ENCODE data around the gene RAB40B. TPM values are rescaled to one million over a fixed set of nuclear protein-coding genes. Genes with fewer than 3 reads are reported as not detected.

RAB40B gene
- polyA plus RNA-seq, 1 donor from 2014 or later = 1.9 TPM

DNA sequence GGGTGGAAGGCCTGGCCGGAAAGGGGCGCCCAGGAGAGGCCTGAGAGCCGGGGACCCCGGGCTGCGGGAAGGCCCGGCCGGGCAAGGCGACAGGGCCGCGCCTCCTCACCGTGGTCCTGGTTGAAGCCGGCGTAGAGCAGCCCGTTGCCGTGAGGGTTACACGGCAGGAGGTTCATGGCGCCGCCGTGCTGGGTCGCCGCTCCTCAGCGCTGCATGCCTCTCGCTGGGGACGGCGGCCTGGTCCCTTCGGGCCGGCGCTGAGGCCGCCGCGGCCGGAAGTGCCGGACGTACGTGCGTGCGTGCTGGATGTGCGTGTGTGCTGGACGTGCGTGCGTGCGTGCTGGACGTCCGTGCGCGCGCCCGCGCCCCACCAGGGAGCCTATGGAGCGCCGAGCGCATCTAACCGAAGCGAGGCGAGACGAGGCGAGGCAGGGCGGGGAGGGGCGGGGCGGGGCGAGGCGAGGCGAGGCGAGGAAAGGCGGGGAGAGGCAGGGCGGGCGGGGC, 50.3 kb downstream of the RAB40B start, which contains the start of gene WDR45B:
Gene WDR45B, minus strand, starts transcription at position 280 of the 504 bp plus-strand sequence. Its CDS starts 104 bp downstream, at position 176.
- peak within 1 kb of the TSS; percentile 86 to 94 (median 92) for H3K4me3 Mint-ChIP-seq
- H3K4me1 Mint-ChIP-seq = peaks cover 5 to 12% (median 10%) of the 10 kb centered on the region in 3 donors
- H3K27me3 Mint-ChIP-seq = no peaks in the 10 kb centered on the region
- H3K36me3 Mint-ChIP-seq = peaks cover 2% of the 10 kb centered on the region
- peak within 1 kb of the TSS in 2 of 3 donors; percentile 86 to 95 for H3K27ac Mint-ChIP-seq
- no peaks in the 10 kb centered on the region for H3K9me3 Mint-ChIP-seq

DNA sequence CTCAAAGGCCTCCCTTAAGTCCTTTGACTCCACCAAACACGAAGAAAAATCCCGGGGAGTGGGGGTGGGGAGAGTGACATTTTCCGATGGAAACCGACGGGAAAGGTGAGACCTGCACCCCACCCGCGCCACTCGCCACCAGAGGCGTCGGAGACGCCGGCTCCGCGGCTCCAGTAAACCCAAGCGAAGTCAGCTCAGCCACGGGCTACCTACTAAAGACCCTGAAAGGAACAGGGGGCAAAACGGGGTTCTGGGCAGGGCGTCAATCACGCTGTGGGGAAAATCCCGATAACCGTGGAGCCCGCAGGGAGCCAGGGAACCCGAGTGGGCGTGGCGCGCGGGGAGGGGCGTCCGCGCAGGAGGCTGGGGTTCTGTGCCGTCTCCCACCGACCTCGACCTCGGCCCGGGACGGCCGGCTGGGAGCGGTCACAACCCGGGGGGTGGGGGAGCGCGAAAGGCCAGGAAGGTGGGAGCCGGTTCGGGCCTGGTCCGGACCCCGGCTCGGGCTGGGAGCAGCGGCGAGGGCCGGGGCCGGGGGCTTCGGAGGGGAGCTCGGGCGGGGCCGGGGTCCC, 50.8 kb downstream of the RAB40B start:
- Mint-ChIP-seq H3K36me3 (peaks cover 2% of the 10 kb centered on the region), H3K9me3 (no peaks in the 10 kb centered on the region), H3K27me3 (no peaks in the 10 kb centered on the region), H3K4me1 (peaks cover 5 to 12% (median 10%) of the 10 kb centered on the region in 3 donors), H3K4me3 (peak overlapping the region; percentile 86 to 94 (median 89)), H3K27ac (peak overlapping the region in 2 of 3 donors; percentile 86 to 95)

DNA sequence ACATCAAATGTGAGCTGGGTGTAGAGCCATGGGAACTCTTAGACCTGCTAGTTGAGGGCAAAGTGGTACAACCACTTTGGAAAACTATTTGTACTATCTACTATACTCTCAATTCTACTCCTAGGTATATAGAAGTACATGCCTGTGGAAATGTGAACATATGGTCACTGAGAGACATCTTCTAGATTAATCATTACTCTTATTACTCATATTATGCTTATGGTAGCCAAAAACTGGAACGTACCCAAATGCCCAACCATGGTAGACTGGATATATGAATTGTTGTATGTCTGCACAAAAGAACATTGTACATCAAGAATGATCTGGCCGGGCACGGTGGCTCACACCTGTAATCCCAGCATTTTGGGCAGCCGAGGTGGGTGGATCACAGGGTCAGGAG, 53.0 kb downstream of the RAB40B start:
- H3K4me1 Mint-ChIP-seq = peaks cover 5 to 12% (median 9%) of the 10 kb centered on the region in 3 donors
- H3K27me3 Mint-ChIP-seq = no peaks in the 10 kb centered on the region
- H3K9me3 Mint-ChIP-seq = no peaks in the 10 kb centered on the region
- peak overlapping the region in 3 of 4 donors; percentile 76 to 94 (median 87) for H3K4me3 Mint-ChIP-seq
- H3K27ac Mint-ChIP-seq = peak overlapping the region in 2 of 3 donors; percentile 64 to 95
- peaks cover 2% of the 10 kb centered on the region for H3K36me3 Mint-ChIP-seq

DNA sequence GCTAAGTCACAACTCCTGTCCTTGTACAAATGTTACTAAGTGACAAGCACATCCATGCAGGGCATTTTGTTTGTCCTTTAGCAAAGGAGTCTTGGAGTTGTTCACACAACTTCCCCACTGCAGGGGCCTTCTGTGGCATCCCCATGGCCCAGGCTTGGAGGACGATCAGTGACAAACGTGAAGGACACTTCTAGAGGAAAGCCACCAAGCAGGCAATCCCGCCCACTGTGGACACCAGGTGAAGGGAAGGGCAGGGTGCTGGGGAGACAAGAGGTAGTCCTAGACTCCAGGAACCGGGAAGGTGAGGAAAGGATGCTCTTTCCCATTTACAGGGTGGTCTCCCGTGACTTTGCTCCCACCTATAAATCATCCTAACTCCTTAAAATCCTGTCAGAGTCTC, 54.4 kb downstream of the RAB40B start:
- Mint-ChIP-seq H3K27ac (no peak overlapping the region), H3K4me1 (peaks cover 9 to 14% (median 13%) of the 10 kb centered on the region in 3 donors), H3K9me3 (no peaks in the 10 kb centered on the region), H3K36me3 (peaks cover 2% of the 10 kb centered on the region), H3K4me3 (peak overlapping the region in 1 of 4 donors; percentile 35), H3K27me3 (no peaks in the 10 kb centered on the region)

DNA sequence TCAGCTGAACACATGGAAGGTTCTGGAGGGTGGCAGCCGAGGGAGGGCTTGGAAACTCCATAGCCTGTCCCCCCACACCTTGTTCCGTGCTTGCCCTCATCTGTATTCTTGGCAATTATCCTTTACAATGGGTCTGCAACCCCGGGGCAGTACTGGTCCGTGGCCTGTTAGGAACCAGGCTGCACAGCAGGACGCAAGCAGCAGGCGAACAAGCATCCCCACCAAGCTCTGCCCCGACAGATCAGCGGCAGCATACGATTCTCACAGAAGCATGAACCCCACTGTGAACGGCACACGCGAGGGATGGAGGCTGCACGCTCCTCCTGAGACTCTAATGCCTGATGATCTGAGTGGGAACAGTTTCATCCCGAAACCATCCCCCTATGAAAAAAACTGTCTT, 56.5 kb downstream of the RAB40B start:
- H3K4me3 Mint-ChIP-seq = no peak overlapping the region
- no peaks in the 10 kb centered on the region for H3K27me3 Mint-ChIP-seq
- peaks cover 5% of the 10 kb centered on the region for H3K36me3 Mint-ChIP-seq
- H3K4me1 Mint-ChIP-seq = peaks cover 11 to 21% (median 19%) of the 10 kb centered on the region in 3 donors
- H3K27ac Mint-ChIP-seq = no peak overlapping the region
- H3K9me3 Mint-ChIP-seq = no peaks in the 10 kb centered on the region

DNA sequence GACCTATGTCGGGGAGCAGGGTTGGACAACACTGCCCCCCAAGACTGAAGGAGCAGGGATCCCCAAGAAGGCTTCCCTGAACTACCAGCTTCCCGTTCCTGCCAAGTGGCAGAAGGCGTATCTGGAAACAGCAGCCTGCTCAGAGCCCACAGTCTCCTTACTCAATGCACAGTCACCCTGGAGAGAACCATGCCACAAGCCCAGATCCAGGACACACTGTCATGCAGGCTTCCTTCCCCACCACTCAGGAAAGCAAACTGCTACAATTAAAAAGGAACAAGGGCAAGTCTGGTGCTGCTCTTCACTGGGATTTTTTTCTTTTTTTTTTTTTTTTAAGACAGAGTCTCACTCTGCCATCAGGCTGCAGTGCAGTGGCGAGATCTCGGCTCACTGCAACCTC, 58.5 kb downstream of the RAB40B start:
- peaks cover 6 to 12% (median 11%) of the 10 kb centered on the region in 3 donors for H3K4me1 Mint-ChIP-seq
- no peak overlapping the region for H3K4me3 Mint-ChIP-seq
- H3K9me3 Mint-ChIP-seq = no peaks in the 10 kb centered on the region
- no peaks in the 10 kb centered on the region for H3K27me3 Mint-ChIP-seq
- peaks cover 5% of the 10 kb centered on the region for H3K36me3 Mint-ChIP-seq
- peak overlapping the region in 1 of 3 donors; percentile 46 for H3K27ac Mint-ChIP-seq

DNA sequence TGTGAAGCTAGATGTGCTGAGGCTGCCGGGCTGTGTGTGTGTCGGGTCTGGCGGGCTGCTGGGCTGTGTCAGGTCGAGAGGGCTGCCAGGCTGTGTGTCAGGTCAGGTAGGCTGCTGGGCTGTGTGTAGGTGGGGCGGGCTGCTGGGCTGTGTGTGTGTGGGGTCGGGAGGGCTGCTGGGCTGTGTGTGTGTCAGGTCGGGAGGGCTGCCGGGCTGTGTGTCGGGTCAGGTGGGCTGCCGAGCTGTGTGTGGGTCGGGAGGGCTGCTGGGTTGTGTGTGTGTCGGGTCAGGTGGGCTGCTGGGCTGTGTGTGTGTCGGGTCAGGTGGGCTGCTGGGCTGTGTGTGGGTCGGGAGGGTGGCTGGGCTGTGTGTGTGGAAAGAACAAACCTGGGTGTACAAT, 58.9 kb downstream of the RAB40B start:
- Mint-ChIP-seq H3K27me3 (no peaks in the 10 kb centered on the region), H3K9me3 (no peaks in the 10 kb centered on the region), H3K27ac (peak overlapping the region in 2 of 3 donors; percentile 32 to 53), H3K4me3 (no peak overlapping the region), H3K4me1 (peaks cover 8 to 14% (median 13%) of the 10 kb centered on the region in 3 donors), H3K36me3 (peaks cover 5% of the 10 kb centered on the region)

DNA sequence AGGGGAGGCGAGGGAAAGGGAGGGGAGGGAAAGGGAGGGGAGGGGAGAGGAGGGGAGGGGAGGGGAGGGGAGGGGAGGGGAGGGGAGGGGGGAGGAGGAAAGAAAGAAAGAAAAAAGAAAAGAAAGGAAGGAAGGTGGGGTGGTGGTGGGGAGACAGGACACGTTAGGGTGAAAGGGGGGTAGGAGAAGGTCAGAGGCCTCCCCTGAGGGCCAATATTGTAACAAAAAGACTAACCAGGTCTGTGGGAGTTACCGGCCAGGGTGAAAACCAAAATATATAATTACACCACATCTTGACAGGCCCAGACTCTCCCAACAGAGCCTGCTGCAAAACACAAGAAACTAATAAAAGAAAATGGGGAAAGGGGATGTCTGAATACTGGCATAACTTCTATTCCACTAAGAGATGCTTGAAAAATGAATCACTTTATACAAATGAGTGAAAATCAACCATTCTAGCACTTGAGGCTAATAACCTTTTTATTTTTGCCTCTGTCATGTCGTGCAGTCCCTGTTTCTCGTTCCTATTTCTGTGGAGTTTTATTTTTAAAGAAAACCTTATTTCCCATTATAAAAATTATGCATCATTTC, 60.2 kb downstream of the RAB40B start:
- peaks cover 3% of the 10 kb centered on the region for H3K36me3 Mint-ChIP-seq
- H3K4me3 Mint-ChIP-seq = no peak overlapping the region
- H3K27ac Mint-ChIP-seq = no peak overlapping the region
- H3K27me3 Mint-ChIP-seq = no peaks in the 10 kb centered on the region
- H3K4me1 Mint-ChIP-seq = peaks cover 11 to 20% (median 15%) of the 10 kb centered on the region in 3 donors
- H3K9me3 Mint-ChIP-seq = no peaks in the 10 kb centered on the region

DNA sequence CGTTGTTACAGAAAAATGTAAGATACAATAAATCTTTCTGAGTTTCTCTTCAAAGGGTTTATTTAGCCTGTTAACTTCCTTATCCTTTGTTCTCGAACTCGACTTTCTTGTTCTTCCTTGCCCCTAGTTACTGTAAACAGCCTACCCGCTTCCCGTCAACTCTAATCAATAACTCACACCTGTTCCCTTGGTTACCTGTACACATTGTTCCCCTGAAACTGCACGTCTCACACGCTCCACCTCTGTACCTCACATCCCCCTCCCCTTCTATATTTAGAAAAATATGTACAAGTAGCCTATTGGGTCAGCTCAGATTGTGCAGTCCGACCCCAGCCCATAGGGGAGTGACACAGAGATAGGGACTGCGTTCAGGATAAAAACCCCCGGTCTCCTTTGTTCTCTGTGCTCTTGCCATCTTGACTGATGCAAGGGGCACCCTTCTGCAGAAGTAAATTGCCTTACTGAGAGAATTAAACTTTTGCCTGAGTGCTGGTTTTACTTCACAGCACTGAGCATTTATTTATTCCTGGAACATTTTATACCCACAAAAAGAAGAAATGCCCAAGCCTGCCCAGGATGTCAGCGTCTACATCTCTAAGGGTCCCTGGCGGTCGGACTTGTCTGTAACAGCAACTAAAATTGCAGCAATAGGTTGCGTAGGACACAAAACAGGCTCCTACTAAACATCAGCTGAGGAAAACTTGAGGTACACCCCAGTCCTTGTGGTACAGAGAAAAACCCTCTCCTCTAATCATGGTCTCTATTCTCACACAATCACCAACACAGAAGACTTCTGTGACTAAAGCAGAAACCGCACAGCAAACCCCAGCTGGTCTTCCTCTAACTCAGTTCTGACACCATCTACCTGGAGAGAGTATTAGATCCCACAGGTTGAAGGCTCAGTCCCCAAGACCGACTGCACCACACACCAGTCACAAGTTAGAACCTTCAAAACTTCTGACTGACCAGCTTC, 61.6 kb downstream of the RAB40B start:
- no peaks in the 10 kb centered on the region for H3K9me3 Mint-ChIP-seq
- H3K27me3 Mint-ChIP-seq = no peaks in the 10 kb centered on the region
- H3K4me3 Mint-ChIP-seq = no peak overlapping the region
- peaks cover 11 to 23% (median 22%) of the 10 kb centered on the region in 3 donors for H3K4me1 Mint-ChIP-seq
- peak overlapping the region in 1 of 3 donors; percentile 39 for H3K27ac Mint-ChIP-seq
- H3K36me3 Mint-ChIP-seq = peaks cover 3% of the 10 kb centered on the region

DNA sequence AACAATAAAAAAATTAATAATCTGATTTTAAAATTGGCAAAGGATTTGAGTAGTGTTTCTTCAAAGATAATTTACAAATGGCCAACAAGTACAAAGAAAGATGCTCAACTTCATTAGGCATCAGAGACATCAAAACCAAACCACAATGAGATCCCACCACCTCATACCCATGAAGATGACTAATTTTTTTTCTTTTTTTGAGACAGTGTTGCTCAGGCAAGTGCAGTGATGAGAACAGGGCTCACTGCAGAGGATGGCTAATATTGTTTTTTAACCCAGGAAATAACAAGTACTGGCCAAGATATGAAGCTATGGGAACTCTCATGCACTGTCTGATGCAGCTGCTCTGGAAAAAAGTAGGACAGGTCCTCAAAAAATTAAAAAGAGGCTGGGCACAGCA, 65.2 kb downstream of the RAB40B start:
- Mint-ChIP-seq H3K9me3 (no peaks in the 10 kb centered on the region), H3K27ac (no peak overlapping the region), H3K4me3 (no peak overlapping the region), H3K36me3 (peaks cover 3% of the 10 kb centered on the region), H3K27me3 (no peaks in the 10 kb centered on the region), H3K4me1 (peaks cover 5 to 24% (median 19%) of the 10 kb centered on the region in 3 donors)

DNA sequence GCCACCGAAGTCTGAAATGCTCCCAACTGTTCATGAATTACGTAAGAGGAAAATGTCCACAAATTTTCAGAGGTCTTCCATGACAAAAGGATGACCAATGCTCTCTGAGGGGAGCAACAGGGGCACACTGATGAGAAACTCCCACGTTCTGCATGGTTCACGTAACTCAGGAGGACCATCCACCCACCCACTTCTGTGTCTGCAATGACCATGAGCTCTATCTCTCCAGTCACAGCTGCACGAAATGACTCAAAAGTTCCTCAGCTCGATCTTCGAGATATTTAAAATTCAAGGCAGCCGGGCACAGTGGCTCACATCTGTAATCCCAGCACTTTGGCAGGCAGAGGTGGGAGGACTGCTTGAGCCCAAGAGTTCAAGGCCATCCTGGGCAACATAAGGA, 66.0 kb downstream of the RAB40B start:
- H3K27ac Mint-ChIP-seq = peak overlapping the region in 1 of 3 donors; percentile 50
- H3K4me3 Mint-ChIP-seq = no peak overlapping the region
- peaks cover 5 to 21% (median 17%) of the 10 kb centered on the region in 3 donors for H3K4me1 Mint-ChIP-seq
- no peaks in the 10 kb centered on the region for H3K9me3 Mint-ChIP-seq
- H3K36me3 Mint-ChIP-seq = peaks cover 2% of the 10 kb centered on the region
- H3K27me3 Mint-ChIP-seq = no peaks in the 10 kb centered on the region

DNA sequence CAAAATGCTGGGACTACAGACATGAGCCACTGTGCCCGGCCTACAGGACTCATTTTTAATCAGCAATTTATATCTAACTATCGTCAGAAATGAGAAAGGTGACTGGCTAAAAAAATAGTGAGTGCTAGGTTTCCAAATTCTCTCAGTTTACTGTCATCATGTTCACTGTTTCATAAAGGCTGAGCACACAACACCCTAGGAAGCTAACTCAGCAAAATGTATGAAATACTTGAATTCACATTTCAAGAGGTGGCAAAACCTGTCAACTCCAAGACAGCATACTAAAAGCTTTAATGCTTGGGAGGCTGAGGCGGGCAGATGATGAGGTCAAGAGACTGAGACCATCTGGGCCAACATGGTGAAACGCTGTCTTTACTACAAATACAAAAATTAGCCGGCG, 67.0 kb downstream of the RAB40B start:
- no peak overlapping the region for H3K4me3 Mint-ChIP-seq
- H3K27ac Mint-ChIP-seq = no peak overlapping the region
- H3K27me3 Mint-ChIP-seq = no peaks in the 10 kb centered on the region
- H3K36me3 Mint-ChIP-seq = no peaks in the 10 kb centered on the region
- H3K4me1 Mint-ChIP-seq = peaks cover 5 to 18% (median 13%) of the 10 kb centered on the region in 3 donors
- H3K9me3 Mint-ChIP-seq = no peaks in the 10 kb centered on the region

DNA sequence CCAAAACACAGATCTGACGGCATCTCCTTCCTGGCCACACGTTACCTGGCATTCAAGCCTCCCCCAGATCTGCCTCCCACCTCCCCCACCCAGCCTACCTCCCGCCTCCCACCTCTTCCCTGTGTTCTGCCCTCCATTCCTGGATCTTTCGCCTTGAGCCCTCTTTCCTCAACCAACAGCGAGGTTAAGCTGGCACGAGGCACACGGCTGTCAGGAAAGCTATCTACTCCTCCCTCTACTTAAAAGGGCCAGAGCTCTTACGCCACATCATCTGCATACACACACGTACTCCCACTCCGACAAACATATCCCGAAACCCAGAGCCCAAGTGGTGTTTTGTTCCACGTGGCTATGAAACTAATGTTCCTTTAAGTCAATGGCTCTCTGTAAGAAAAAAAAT, 68.3 kb downstream of the RAB40B start:
- Mint-ChIP-seq H3K27ac (no peak overlapping the region), H3K27me3 (no peaks in the 10 kb centered on the region), H3K4me1 (peaks cover 5 to 17% (median 12%) of the 10 kb centered on the region in 3 donors), H3K36me3 (no peaks in the 10 kb centered on the region), H3K4me3 (peak overlapping the region in 1 of 4 donors; percentile 57), H3K9me3 (no peaks in the 10 kb centered on the region)

DNA sequence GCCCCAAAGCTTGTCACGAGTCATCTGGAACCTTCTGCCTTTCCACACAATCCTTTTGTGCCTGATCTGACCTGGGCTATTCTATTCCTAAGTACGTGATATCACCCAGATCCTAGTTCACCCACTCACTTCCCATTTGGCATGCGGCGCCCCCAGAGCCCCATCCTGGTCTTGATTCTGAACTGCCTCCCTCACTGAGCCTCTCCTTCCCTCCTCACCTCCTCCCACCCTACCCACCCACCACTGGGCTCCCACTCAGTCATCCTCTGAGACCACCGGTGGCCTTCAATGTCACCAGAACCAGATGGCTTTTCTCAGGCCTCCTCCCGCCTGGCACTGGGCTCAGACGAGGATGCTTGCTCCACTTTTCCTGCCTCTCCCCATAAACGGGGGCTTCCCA, 68.8 kb downstream of the RAB40B start:
- Mint-ChIP-seq H3K4me3 (no peak overlapping the region), H3K4me1 (peaks cover 4 to 15% (median 11%) of the 10 kb centered on the region in 3 donors), H3K27me3 (no peaks in the 10 kb centered on the region), H3K36me3 (peaks cover 2% of the 10 kb centered on the region), H3K9me3 (no peaks in the 10 kb centered on the region), H3K27ac (no peak overlapping the region)

DNA sequence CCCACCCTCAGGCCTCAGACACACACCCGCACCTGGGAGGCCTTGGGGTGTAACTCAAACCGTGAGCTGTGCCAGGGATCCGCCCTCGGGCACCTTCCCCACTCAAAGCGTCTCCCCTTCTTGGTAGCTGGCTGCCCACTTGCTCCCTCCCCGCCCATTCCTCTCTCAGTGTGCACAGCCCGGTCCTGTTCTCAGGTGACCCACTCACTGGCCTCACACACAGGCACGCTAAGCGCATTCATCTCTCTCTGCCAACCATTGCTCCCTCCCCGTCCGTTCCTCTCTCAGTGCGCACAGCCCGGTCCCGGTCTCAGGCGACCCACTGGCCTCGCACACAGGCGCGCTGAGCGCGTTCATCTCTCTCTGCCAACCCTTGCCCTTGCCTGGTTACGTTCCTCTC, 71.1 kb downstream of the RAB40B start:
- peaks cover 4% of the 10 kb centered on the region for H3K36me3 Mint-ChIP-seq
- H3K27me3 Mint-ChIP-seq = no peaks in the 10 kb centered on the region
- H3K27ac Mint-ChIP-seq = peak overlapping the region in 1 of 3 donors; percentile 66
- peaks cover 0 to 6% (median 3%) of the 10 kb centered on the region in 3 donors for H3K4me1 Mint-ChIP-seq
- H3K4me3 Mint-ChIP-seq = no peak overlapping the region
- no peaks in the 10 kb centered on the region for H3K9me3 Mint-ChIP-seq

Data from IgD-negative memory B cell (primary cell).